HG03575 (cell line): ENCODE data around the gene PA2G4.
"Not testable (repeated sequence)": the region's sequence is repeated elsewhere in the genome, so short reads cannot be mapped to it uniquely, and the experiment has no call there.

Source experiments
- ATAC-seq: cut with Tn5 transposase; IDR thresholded peaks from one replicate; pipeline ENCODE4 v1.9.1; 2021; ENCODE audit not compliant: unreplicated experiment, insufficient number of reproducible peaks, low FRiP score; ENCODE audit errors: extremely low read depth

The PA2G4 gene

GRCh38 chr12:56146492-56147460 lies 42.4 kb downstream of the PA2G4 start:
- no peak for ATAC-seq

- ATAC-seq: no peak
These were observed 46.2 kb downstream of the PA2G4 start for GRCh38 chr12:56150563-56150962.

GRCh38 chr12:56151672-56152131 lies 47.3 kb downstream of the PA2G4 start:
- no peak for ATAC-seq

- ATAC-seq: no peak
These were observed 47.9 kb downstream of the PA2G4 start, which contains the start of gene MYL6B for GRCh38 chr12:56152132-56152755. Gene MYL6B (plus strand): TSS chr12:56152587. CDS start chr12:56153919, 1,332 bp downstream.

- no peak for ATAC-seq
These were observed 48.7 kb downstream of the PA2G4 start for GRCh38 chr12:56152756-56153677.

GRCh38 chr12:56153678-56154065 lies 49.3 kb downstream of the PA2G4 start:
- no peak for ATAC-seq

GRCh38 chr12:56154246-56154771 lies 50.0 kb downstream of the PA2G4 start:
- no peak for ATAC-seq

- ATAC-seq: no peak
These were observed 50.5 kb downstream of the PA2G4 start for GRCh38 chr12:56154818-56155217.

- ATAC-seq: no peak
These were observed 51.0 kb downstream of the PA2G4 start for GRCh38 chr12:56155256-56155845.

GRCh38 chr12:56156464-56157200 lies 52.3 kb downstream of the PA2G4 start:
- not testable (repeated sequence) for ATAC-seq

GRCh38 chr12:56157201-56158028 lies 53.1 kb downstream of the PA2G4 start:
- ATAC-seq: no peak

- ATAC-seq: peak; percentile 52
These were observed 53.9 kb downstream of the PA2G4 start, which contains the start of gene MYL6 for GRCh38 chr12:56158029-56158925. Gene MYL6 (plus strand): TSS chr12:56158359. CDS start chr12:56158402, 43 bp downstream.

GRCh38 chr12:56158926-56159461 lies 54.6 kb downstream of the PA2G4 start:
- no peak for ATAC-seq

GRCh38 chr12:56159482-56160192 lies 55.3 kb downstream of the PA2G4 start:
- no peak for ATAC-seq

- no peak for ATAC-seq
These were observed 55.9 kb downstream of the PA2G4 start for GRCh38 chr12:56160193-56160763.
